Measurements from ENCODE around the gene PRKCZ.

DNA sequence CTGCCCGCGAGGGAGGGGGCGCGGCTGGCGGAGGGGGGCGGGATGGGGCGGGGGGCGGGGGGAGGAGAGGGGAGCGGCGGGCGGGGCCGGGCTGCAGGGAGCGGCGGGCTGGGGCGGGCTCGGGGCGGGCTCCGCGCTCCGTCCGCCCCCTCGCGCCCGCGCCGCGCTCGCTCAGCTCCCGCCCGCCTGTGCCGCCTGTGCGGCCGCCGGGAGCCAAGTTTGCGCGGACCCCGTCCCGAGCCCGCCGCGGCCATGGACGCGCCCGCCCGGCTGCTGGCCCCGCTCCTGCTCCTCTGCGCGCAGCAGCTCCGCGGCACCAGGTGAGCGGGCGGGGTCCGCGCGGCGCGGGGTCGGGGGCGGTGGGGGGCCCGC is 31.1 kb upstream of the PRKCZ start, which contains the start of gene GABRD:
- TF ChIP-seq, protein P1, sequence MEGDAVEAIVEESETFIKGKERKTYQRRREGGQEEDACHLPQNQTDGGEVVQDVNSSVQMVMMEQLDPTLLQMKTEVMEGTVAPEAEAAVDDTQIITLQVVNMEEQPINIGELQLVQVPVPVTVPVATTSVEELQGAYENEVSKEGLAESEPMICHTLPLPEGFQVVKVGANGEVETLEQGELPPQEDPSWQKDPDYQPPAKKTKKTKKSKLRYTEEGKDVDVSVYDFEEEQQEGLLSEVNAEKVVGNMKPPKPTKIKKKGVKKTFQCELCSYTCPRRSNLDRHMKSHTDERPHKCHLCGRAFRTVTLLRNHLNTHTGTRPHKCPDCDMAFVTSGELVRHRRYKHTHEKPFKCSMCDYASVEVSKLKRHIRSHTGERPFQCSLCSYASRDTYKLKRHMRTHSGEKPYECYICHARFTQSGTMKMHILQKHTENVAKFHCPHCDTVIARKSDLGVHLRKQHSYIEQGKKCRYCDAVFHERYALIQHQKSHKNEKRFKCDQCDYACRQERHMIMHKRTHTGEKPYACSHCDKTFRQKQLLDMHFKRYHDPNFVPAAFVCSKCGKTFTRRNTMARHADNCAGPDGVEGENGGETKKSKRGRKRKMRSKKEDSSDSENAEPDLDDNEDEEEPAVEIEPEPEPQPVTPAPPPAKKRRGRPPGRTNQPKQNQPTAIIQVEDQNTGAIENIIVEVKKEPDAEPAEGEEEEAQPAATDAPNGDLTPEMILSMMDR (conservative IDR thresholded peaks at IDR 0.05; ENCODE audit: low read depth, low read length): no peak
- no peak for TF ChIP-seq EZH2 (IDR thresholded peaks at IDR 0.05; ENCODE audit: borderline replicate concordance, low read depth, low read length, poor library complexity, severe bottlenecking)
